Gastroesophageal sphincter (tissue), 4 donors: ENCODE data around the gene TCF12. TPM values are rescaled to one million over a fixed set of nuclear protein-coding genes. Genes with fewer than 3 reads are reported as not detected.

ENCODE experiments used
- ATAC-seq: fragments of 150-250 bp; one replicate; pipeline ENCODE4 v1.9.1; 2016; ENCODE audit warnings: mild to moderate bottlenecking, moderate library complexity
- H3K27ac ChIP-seq, 4 donors: fragments of 200-600 bp; sonication (generic) in 3 of 4; 1 replicate in 3 of 4; 2 replicates in 1 of 4; pipeline ENCODE4 v1.5.1; 2016 to 2019
- H3K27me3 ChIP-seq: fragments of 200-600 bp; sonication (generic); one replicate; pipeline ENCODE4 v1.5.1; 2019
- H3K36me3 ChIP-seq, 2 donors: fragments of 200-600 bp; sonication (generic); one replicate each; pipeline ENCODE4 v1.5.1; 2019; ENCODE audit warnings: control low read depth in 1 of 2
- H3K4me1 ChIP-seq, 3 donors: fragments of 200-600 bp; sonication (generic); 1 replicate in 2 of 3; 2 replicates in 1 of 3; pipeline ENCODE4 v1.5.1; 2016 to 2019; ENCODE audit warnings: control low read depth in 2 of 3
- H3K4me3 ChIP-seq, 2 donors: fragments of 200-600 bp; sonication (generic); one replicate each; pipeline ENCODE4 v1.5.1; 2019; ENCODE audit warnings: mild to moderate bottlenecking in 1 of 2, moderate library complexity in 1 of 2
- H3K9me3 ChIP-seq, 3 donors: fragments of 200-600 bp; sonication (generic); one replicate each; pipeline ENCODE4 v1.5.1; 2017 to 2019; ENCODE audit warnings: control low read depth in 2 of 3
- CTCF ChIP-seq, 4 experiments: fragments of 200-600 bp in 2 of 4; fragments of 450-650 bp in 2 of 4; sonication (generic) in 1 of 4; IDR thresholded peaks; one replicate each; pipeline ENCODE4 v1.5.1; 2017 to 2019; ENCODE audit warnings: antibody characterized with exemption in 4 of 4, mild to moderate bottlenecking in 2 of 4, moderate library complexity in 2 of 4
- EP300 ChIP-seq: sonication (generic); formaldehyde crosslinking; IDR thresholded peaks from one replicate; pipeline ENCODE4 v1.6.1; 2017; ENCODE audit warnings: antibody characterized with exemption, mild to moderate bottlenecking
- POLR2A ChIP-seq, 2 donors: fragments of 450-650 bp; IDR thresholded peaks; one replicate each; pipeline ENCODE4 v1.6.1; 2017; ENCODE audit warnings: antibody characterized with exemption in 2 of 2, mild to moderate bottlenecking in 2 of 2, moderate library complexity in 1 of 2
- POLR2AphosphoS5 ChIP-seq: sonication (generic); formaldehyde crosslinking; IDR thresholded peaks from one replicate; pipeline ENCODE4 v1.6.1; 2017; ENCODE audit warnings: antibody characterized with exemption
- WGBS, 2 donors: methylation state at CpG; one replicate each; pipeline ENCODE4 v1.1.5; 2018; ENCODE audit warnings: low coverage in 1 of 2; 5-methylcytosine and 5-hydroxymethylcytosine counted together
- total RNA-seq, 4 donors: library from RNA; depleted of rRNA; stranded (reverse); fragments of >200 nt; gene quantifications; one replicate each; pipeline ENCODE4 v1.1.0, GENCODE V29; 2016

TCF12 gene
- total RNA-seq, 4 donors from 2014 or later: 78.1 to 194 (median 154) TPM

GRCh38 chr15:56886932-56887781 lies 31.3 kb upstream of the TCF12 start:
- ATAC-seq: peak; percentile 98
- 0 to 2% methylated on average over 4 to 7 of the region's 78 CpGs for WGBS, 2 donors

GRCh38 chr15:56887782-56888438 lies 30.5 kb upstream of the TCF12 start:
- no peaks in the 10 kb centered on the region for H3K36me3 ChIP-seq
- peak overlapping the region; percentile 61 to 75 for H3K4me3 ChIP-seq
- H3K27me3 ChIP-seq: no peaks in the 10 kb centered on the region
- WGBS, 2 donors: 38 to 51% methylated on average over 4 to 5 of the region's 5 CpGs
- H3K9me3 ChIP-seq: no peaks in the 10 kb centered on the region
- ATAC-seq: no peak
- no peak for TF ChIP-seq CTCF (IDR thresholded peaks at IDR 0.05)
- no peak for TF ChIP-seq POLR2AphosphoS5
- TF ChIP-seq POLR2A (IDR thresholded peaks at IDR 0.05): no peak
- TF ChIP-seq EP300: no peak
- peak overlapping the region; percentile 93 to 99 (median 98) for H3K27ac ChIP-seq
- peaks cover 6 to 32% (median 9%) of the 10 kb centered on the region in 3 donors for H3K4me1 ChIP-seq

More at GRCh38 chr15:56886932-56887781, 31.3 kb upstream of the TCF12 start:
- Histone ChIP-seq H3K27ac (peak overlapping the region; percentile 93 to 99 (median 98)), H3K9me3 (no peaks in the 10 kb centered on the region), H3K4me1 (peaks cover 6 to 29% (median 9%) of the 10 kb centered on the region in 3 donors), H3K36me3 (no peaks in the 10 kb centered on the region), H3K4me3 (peak overlapping the region; percentile 61 to 75), H3K27me3 (no peaks in the 10 kb centered on the region)
- TF ChIP-seq POLR2A (IDR thresholded peaks at IDR 0.05): peak; percentile 77 to 84
- no peak for TF ChIP-seq EP300
- TF ChIP-seq CTCF (IDR thresholded peaks at IDR 0.05): peak in 3 of 4 experiments; percentile 16 to 47 (median 28)
- peak; percentile 96 for TF ChIP-seq POLR2AphosphoS5

- Histone ChIP-seq H3K36me3 (no peaks in the 10 kb centered on the region), H3K9me3 (no peaks in the 10 kb centered on the region), H3K4me1 (peaks cover 6 to 39% (median 9%) of the 10 kb centered on the region in 3 donors), H3K4me3 (no peak overlapping the region), H3K27ac (no peak overlapping the region), H3K27me3 (no peaks in the 10 kb centered on the region)
- TF ChIP-seq EP300 (no peak), POLR2A (IDR thresholded peaks at IDR 0.05) (no peak), CTCF (IDR thresholded peaks at IDR 0.05) (no peak), POLR2AphosphoS5 (no peak)
- no peak for ATAC-seq
- 92 to 100% methylated on average over 2 of the region's 2 CpGs for WGBS, 2 donors
These were observed 28.4 kb upstream of the TCF12 start for GRCh38 chr15:56890038-56890437.

GRCh38 chr15:56891852-56892440 lies 26.5 kb upstream of the TCF12 start:
- no peak overlapping the region for H3K4me3 ChIP-seq
- H3K27ac ChIP-seq: no peak overlapping the region
- H3K9me3 ChIP-seq: no peaks in the 10 kb centered on the region
- TF ChIP-seq POLR2AphosphoS5: no peak
- TF ChIP-seq CTCF (IDR thresholded peaks at IDR 0.05): no peak
- no peak for TF ChIP-seq POLR2A (IDR thresholded peaks at IDR 0.05)
- no peak for TF ChIP-seq EP300
- no peaks in the 10 kb centered on the region for H3K36me3 ChIP-seq
- no peaks in the 10 kb centered on the region for H3K27me3 ChIP-seq
- ATAC-seq: no peak
- H3K4me1 ChIP-seq: peaks cover 5 to 27% (median 6%) of the 10 kb centered on the region in 3 donors
